ENCODE results near the gene ALK.
"Not testable (repeated sequence)": the region's sequence is repeated elsewhere in the genome, so short reads cannot be mapped to it uniquely, and the experiment has no call there.

ALK gene

GRCh38 chr2:29245742-29246382 lies 675.5 kb downstream of the ALK start:
- TF ChIP-seq CTCF (IDR thresholded peaks at IDR 0.05; ENCODE audit: borderline replicate concordance, insufficient read depth, low read depth, low read length) = no peak
- H3K4me3 ChIP-seq (ENCODE audit: low read depth, low read length) = no peak overlapping the region

- H3K4me3 ChIP-seq (ENCODE audit: low read depth, low read length) = not testable (repeated sequence)
These were observed 676.2 kb downstream of the ALK start for GRCh38 chr2:29245035-29245741.

GRCh38 chr2:29242621-29243375 lies 678.6 kb downstream of the ALK start:
- H3K4me3 ChIP-seq (ENCODE audit: low read depth, low read length) = no peak overlapping the region
- TF ChIP-seq CTCF (IDR thresholded peaks at IDR 0.05; ENCODE audit: borderline replicate concordance, insufficient read depth, low read depth, low read length) = no peak

GRCh38 chr2:29241955-29242565 lies 679.3 kb downstream of the ALK start:
- H3K4me3 ChIP-seq (ENCODE audit: low read depth, low read length) = no peak overlapping the region
- no peak for TF ChIP-seq CTCF (IDR thresholded peaks at IDR 0.05; ENCODE audit: borderline replicate concordance, insufficient read depth, low read depth, low read length)

- no peak overlapping the region for H3K4me3 ChIP-seq (ENCODE audit: low read depth, low read length)
- TF ChIP-seq CTCF (IDR thresholded peaks at IDR 0.05; ENCODE audit: borderline replicate concordance, insufficient read depth, low read depth, low read length) = no peak
These were observed 680.0 kb downstream of the ALK start for GRCh38 chr2:29241341-29241740.

- TF ChIP-seq CTCF (IDR thresholded peaks at IDR 0.05; ENCODE audit: borderline replicate concordance, insufficient read depth, low read depth, low read length) = no peak
- H3K4me3 ChIP-seq (ENCODE audit: low read depth, low read length) = no peak overlapping the region
These were observed 680.8 kb downstream of the ALK start for GRCh38 chr2:29240601-29241000.

GRCh38 chr2:29239209-29239960 lies 682.0 kb downstream of the ALK start:
- no peak overlapping the region for H3K4me3 ChIP-seq (ENCODE audit: low read depth, low read length)
- no peak for TF ChIP-seq CTCF (IDR thresholded peaks at IDR 0.05; ENCODE audit: borderline replicate concordance, insufficient read depth, low read depth, low read length)
